Mesendoderm (in vitro differentiated cells): Measurements from ENCODE around the gene INTS15. TPM values are rescaled to one million over a fixed set of nuclear protein-coding genes. Genes with fewer than 3 reads are reported as not detected.

Source experiments
- DNase-seq: peaks from one replicate; pipeline ENCODE4 v3.0.0; 2013
- H2AK5ac ChIP-seq: 2 replicates; pipeline ENCODE4 v1.6.1; 2013; ENCODE audit warnings: low read length, inconsistent platforms
- H2BK120ac ChIP-seq: 2 replicates; pipeline ENCODE4 v1.6.1; 2013; ENCODE audit warnings: low read depth, mild to moderate bottlenecking, low read length, moderate library complexity, mixed read lengths
- H2BK15ac ChIP-seq: replicated peaks from 2 replicates; pipeline ENCODE4 v1.6.1; 2013; ENCODE audit warnings: low read depth, mild to moderate bottlenecking, moderate library complexity
- H2BK5ac ChIP-seq: 2 replicates; pipeline ENCODE4 v1.6.1; 2013; ENCODE audit warnings: low read length, inconsistent platforms
- H3K18ac ChIP-seq: 2 replicates; pipeline ENCODE4 v1.6.1; 2013; ENCODE audit warnings: mild to moderate bottlenecking, low read length, mixed read lengths
- H3K23ac ChIP-seq: one replicate; pipeline ENCODE4 v1.6.1; 2013; ENCODE audit warnings: low read length
- H3K27ac ChIP-seq: 2 replicates; pipeline ENCODE4 v1.5.1; 2013; ENCODE audit warnings: low read depth, mild to moderate bottlenecking, inconsistent platforms, low read length, moderate library complexity
- H3K27me3 ChIP-seq: 2 replicates; pipeline ENCODE4 v1.6.1; 2013; ENCODE audit warnings: low read length, control low read depth, mild to moderate bottlenecking, inconsistent platforms; ENCODE audit not compliant: insufficient read depth, poor library complexity
- H3K36me3 ChIP-seq: 2 replicates; pipeline ENCODE4 v1.6.1; 2013; ENCODE audit warnings: low read length, inconsistent platforms; ENCODE audit not compliant: control insufficient read depth, insufficient read depth
- H3K4ac ChIP-seq: one replicate; pipeline ENCODE4 v1.6.1; 2013; ENCODE audit warnings: low read depth, mild to moderate bottlenecking, low read length, moderate library complexity
- H3K4me1 ChIP-seq: 2 replicates; pipeline ENCODE4 v1.6.1; 2013; ENCODE audit warnings: low read depth, low read length, inconsistent platforms; ENCODE audit not compliant: control insufficient read depth
- H3K4me2 ChIP-seq: 2 replicates; pipeline ENCODE4 v1.6.1; 2013; ENCODE audit warnings: low read length
- H3K4me3 ChIP-seq: 2 replicates; pipeline ENCODE4 v1.5.1; 2013; ENCODE audit warnings: mild to moderate bottlenecking, low read length
- H3K56ac ChIP-seq: one replicate; pipeline ENCODE4 v1.6.1; 2013; ENCODE audit warnings: low read length
- H3K79me1 ChIP-seq: 2 replicates; pipeline ENCODE4 v1.6.1; 2013; ENCODE audit warnings: low read length, inconsistent platforms
- H3K79me2 ChIP-seq: 2 replicates; pipeline ENCODE4 v1.6.1; 2013; ENCODE audit warnings: mild to moderate bottlenecking, low read length; ENCODE audit not compliant: control insufficient read depth, insufficient read depth
- H3K9ac ChIP-seq: 2 replicates; pipeline ENCODE4 v1.6.1; 2013; ENCODE audit warnings: low read length, inconsistent platforms
- H4K5ac ChIP-seq: one replicate; pipeline ENCODE4 v1.6.1; 2013; ENCODE audit warnings: low read length
- H4K8ac ChIP-seq: one replicate; pipeline ENCODE4 v1.6.1; 2013; ENCODE audit warnings: low read depth, mild to moderate bottlenecking, control low read depth, low read length, moderate library complexity
- WGBS: extraction: QIAGEN DNeasy Blood & Tissue Kit; methylation state at CpG from one replicate; pipeline ENCODE4 v1.1.7; 2013; ENCODE audit warnings: low lambda C conversion rate, missing lambda C conversion rate; ENCODE audit not compliant: insufficient coverage; ENCODE audit errors: extremely low coverage; 5-methylcytosine and 5-hydroxymethylcytosine counted together
- polyA plus RNA-seq, 2 experiments: library from polyadenylated mRNA; stranded (reverse); fragments of 200-250 nt; gene quantifications; one replicate each; pipeline ENCODE4 v1.2.3, GENCODE V29; 2013

Gene INTS15
- 19.2 TPM for polyA plus RNA-seq (2013, experiment 1 of 2)
- polyA plus RNA-seq (2013, experiment 2 of 2), result 19.6 TPM

- peak within 1 kb of the TSS; percentile 83 for H3K4me2 ChIP-seq
- DNase-seq, result peak; percentile 87
- peak within 1 kb of the TSS; percentile 99 for H3K56ac ChIP-seq
- no peak within 1 kb of the TSS for H4K8ac ChIP-seq
- H2BK15ac ChIP-seq, result no peak within 1 kb of the TSS
- H2BK5ac ChIP-seq, result no peak within 1 kb of the TSS
- H3K27me3 ChIP-seq, result no peaks in the 10 kb centered on the region
- H3K4ac ChIP-seq, result peak within 1 kb of the TSS; percentile 57
- peak within 1 kb of the TSS; percentile 83 for H3K27ac ChIP-seq
- no peak within 1 kb of the TSS for H2BK120ac ChIP-seq
- no peaks in the 10 kb centered on the region for H3K79me1 ChIP-seq
- peak within 1 kb of the TSS; percentile 94 for H3K18ac ChIP-seq
- H4K5ac ChIP-seq, result no peak within 1 kb of the TSS
- no peaks in the 10 kb centered on the region for H3K79me2 ChIP-seq
- no peak within 1 kb of the TSS for H2AK5ac ChIP-seq
- WGBS, result no CpG with 5 or more reads among the region's 107 CpGs
- peak within 1 kb of the TSS; percentile 98 for H3K4me3 ChIP-seq
- peak within 1 kb of the TSS; percentile 97 for H3K9ac ChIP-seq
- H3K23ac ChIP-seq, result no peak within 1 kb of the TSS
- no peaks in the 10 kb centered on the region for H3K4me1 ChIP-seq
- H3K36me3 ChIP-seq, result peaks cover 3% of the 10 kb centered on the region
Observed at GRCh38 chr7:6589829-6590644, at the start of gene INTS15. INTS15 (plus strand) TSS chr7:6590021; CDS start chr7:6590284, 263 bp downstream.

- H2BK15ac ChIP-seq, result no peak overlapping the region
- H3K27ac ChIP-seq, result no peak overlapping the region
- DNase-seq, result no peak
- no peak overlapping the region for H3K23ac ChIP-seq
- H3K4ac ChIP-seq, result no peak overlapping the region
- no peak overlapping the region for H2BK5ac ChIP-seq
- WGBS, result no CpG with 5 or more reads among the region's 1 CpG
- H3K79me1 ChIP-seq, result no peaks in the 10 kb centered on the region
- H3K79me2 ChIP-seq, result no peaks in the 10 kb centered on the region
- no peak overlapping the region for H3K18ac ChIP-seq
- H3K4me1 ChIP-seq, result no peaks in the 10 kb centered on the region
- no peaks in the 10 kb centered on the region for H3K36me3 ChIP-seq
- no peak overlapping the region for H3K4me3 ChIP-seq
- H4K5ac ChIP-seq, result no peak overlapping the region
- no peaks in the 10 kb centered on the region for H3K27me3 ChIP-seq
- no peak overlapping the region for H3K9ac ChIP-seq
- no peak overlapping the region for H2AK5ac ChIP-seq
- no peak overlapping the region for H4K8ac ChIP-seq
- no peak overlapping the region for H2BK120ac ChIP-seq
- H3K56ac ChIP-seq, result no peak overlapping the region
- no peak overlapping the region for H3K4me2 ChIP-seq
Observed at GRCh38 chr7:6542368-6542767, 47.5 kb upstream of the INTS15 start.

DNA sequence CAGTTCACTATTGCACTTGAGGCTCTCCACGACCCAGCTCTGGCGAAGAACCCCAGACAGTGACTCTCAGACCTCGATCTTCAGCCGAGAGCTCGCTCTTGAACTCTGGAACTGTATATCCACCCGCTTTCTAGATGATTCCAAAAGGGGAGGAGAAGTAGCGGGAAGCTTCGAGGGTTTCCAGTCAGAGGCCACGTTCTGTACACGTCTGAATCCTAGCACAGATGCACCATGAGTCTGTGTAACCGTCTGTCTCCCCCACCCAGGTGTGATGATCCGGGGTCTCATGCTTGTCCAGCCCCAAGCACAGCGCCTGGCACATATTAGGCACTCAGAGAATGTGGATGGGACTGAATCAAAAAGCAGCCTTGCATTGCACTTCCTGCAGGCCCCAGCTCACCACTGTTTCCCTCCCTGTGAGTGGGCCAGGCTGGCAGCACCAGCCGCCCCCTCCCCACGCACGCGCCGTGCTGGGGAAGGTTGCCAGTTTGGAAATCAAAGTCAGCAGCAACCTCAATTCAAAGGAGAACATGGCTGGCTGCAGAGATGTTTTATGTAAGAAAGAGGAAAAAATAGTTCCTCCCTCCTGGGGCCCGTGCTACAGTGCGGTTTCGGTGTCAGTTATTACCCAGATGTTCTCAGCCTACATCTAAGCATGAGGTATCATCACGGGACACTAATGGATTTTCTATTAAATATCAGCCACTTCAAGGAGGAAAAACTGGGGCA, 44.3 kb upstream of the INTS15 start:
- no peaks in the 10 kb centered on the region for H3K79me1 ChIP-seq
- no peaks in the 10 kb centered on the region for H3K36me3 ChIP-seq
- H3K27me3 ChIP-seq, result no peaks in the 10 kb centered on the region
- no peak overlapping the region for H3K18ac ChIP-seq
- H2BK120ac ChIP-seq, result no peak overlapping the region
- no peaks in the 10 kb centered on the region for H3K4me1 ChIP-seq
- no peak overlapping the region for H4K5ac ChIP-seq
- DNase-seq, result no peak
- H3K4ac ChIP-seq, result no peak overlapping the region
- H3K27ac ChIP-seq, result no peak overlapping the region
- no peaks in the 10 kb centered on the region for H3K79me2 ChIP-seq
- H2BK5ac ChIP-seq, result no peak overlapping the region
- no peak overlapping the region for H4K8ac ChIP-seq
- WGBS, result no CpG with 5 or more reads among the region's 22 CpGs
- no peak overlapping the region for H2BK15ac ChIP-seq
- no peak overlapping the region for H3K56ac ChIP-seq
- H3K23ac ChIP-seq, result no peak overlapping the region
- no peak overlapping the region for H2AK5ac ChIP-seq
- H3K4me3 ChIP-seq, result no peak overlapping the region
- H3K4me2 ChIP-seq, result no peak overlapping the region
- no peak overlapping the region for H3K9ac ChIP-seq

- Histone ChIP-seq H3K4me2 (no peak overlapping the region), H3K56ac (no peak overlapping the region), H3K36me3 (no peaks in the 10 kb centered on the region), H3K79me2 (no peaks in the 10 kb centered on the region), H3K27ac (no peak overlapping the region), H3K79me1 (no peaks in the 10 kb centered on the region), H2AK5ac (no peak overlapping the region), H3K4me1 (no peaks in the 10 kb centered on the region), H3K27me3 (no peaks in the 10 kb centered on the region), H2BK120ac (no peak overlapping the region), H3K4ac (no peak overlapping the region), H2BK5ac (no peak overlapping the region), H3K23ac (no peak overlapping the region), H2BK15ac (no peak overlapping the region), H4K8ac (no peak overlapping the region), H3K18ac (no peak overlapping the region), H3K4me3 (no peak overlapping the region), H4K5ac (no peak overlapping the region), H3K9ac (no peak overlapping the region)
- WGBS, result no CpG with 5 or more reads among the region's 12 CpGs
- peak; percentile 57 for DNase-seq
Observed at GRCh38 chr7:6546498-6547251, 43.1 kb upstream of the INTS15 start.

GRCh38 chr7:6547400-6547799, 42.4 kb upstream of the INTS15 start:
- no peak overlapping the region for H2BK15ac ChIP-seq
- no peaks in the 10 kb centered on the region for H3K36me3 ChIP-seq
- no peak overlapping the region for H3K4me2 ChIP-seq
- H3K23ac ChIP-seq, result no peak overlapping the region
- H3K79me2 ChIP-seq, result no peaks in the 10 kb centered on the region
- H3K56ac ChIP-seq, result no peak overlapping the region
- H2AK5ac ChIP-seq, result no peak overlapping the region
- no peak overlapping the region for H4K5ac ChIP-seq
- WGBS, result no CpG with 5 or more reads among the region's 1 CpG
- H3K18ac ChIP-seq, result no peak overlapping the region
- no peaks in the 10 kb centered on the region for H3K4me1 ChIP-seq
- H2BK120ac ChIP-seq, result no peak overlapping the region
- no peak overlapping the region for H3K4ac ChIP-seq
- H3K79me1 ChIP-seq, result no peaks in the 10 kb centered on the region
- H4K8ac ChIP-seq, result no peak overlapping the region
- no peak overlapping the region for H3K9ac ChIP-seq
- H3K4me3 ChIP-seq, result no peak overlapping the region
- H2BK5ac ChIP-seq, result no peak overlapping the region
- no peak for DNase-seq
- no peaks in the 10 kb centered on the region for H3K27me3 ChIP-seq
- H3K27ac ChIP-seq, result no peak overlapping the region
